K562 (cell line): ENCODE measurements around the gene PCSK7. TPM values are rescaled to one million over a fixed set of nuclear protein-coding genes. Genes with fewer than 3 reads are reported as not detected.

Source experiments
- ATAC-seq: fragments of 200-7000 bp; cut with Tn5 transposase; 3 replicates; pipeline ENCODE4 v1.9.1; 2020; ENCODE audit warnings: moderate library complexity
- BruUV-seq: library from RNA; stranded (reverse); fragments of 400-500 nt; replicated peaks from 2 replicates; lab custom pipeline; 2021; lab: Mats Ljungman, UMichigan
- CTCF ChIA-PET: fragments of 300-600 bp; formaldehyde crosslinking; extraction: SDS; loops from one replicate; lab custom pipeline; 2021; ENCODE audit warnings: low intra/inter-chr PET ratio; lab: Yijun Ruan, JAX
- POLR2A ChIA-PET: fragments of 300-600, 350-650 bp; sonication (Branson Sonifier 250); formaldehyde crosslinking; extraction: SDS; loops from one replicate; lab custom pipeline; 2021; ENCODE audit warnings: antibody characterized with exemption, inconsistent platforms; lab: Yijun Ruan, JAX
- DNase-seq, 4 experiments: peaks; one replicate each; pipeline versions ENCODE4 v3.0.0 to v3.0.0-alpha.2; 2011 to 2018; ENCODE audit warnings: low spot score in 3 of 4, mixed read lengths in 3 of 4; ENCODE audit errors: extremely low read depth in 1 of 4
- FAIRE-seq: peaks from 2 replicates; lab custom pipeline; 2011; peaks lifted over from hg19 to GRCh38; lab: Jason Lieb, UNC
- H2AFZ ChIP-seq: 2 replicates; pipeline ENCODE4 v1.6.0; 2011; ENCODE audit warnings: low read depth, low read length, control low read depth, inconsistent platforms
- H3K27ac ChIP-seq: fragments of 200-600 bp; 3 replicates; pipeline ENCODE4 v1.8.0; 2011; ENCODE audit warnings: low read depth, mild to moderate bottlenecking, control low read depth, inconsistent platforms, low read length, moderate library complexity, mixed read lengths; ENCODE audit errors: extremely low read depth
- H3K27me3 ChIP-seq, 2 experiments: fragments of 300-600 bp in 1 of 2; 2 replicates in 1 of 2; 3 replicates in 1 of 2; pipeline versions ENCODE4 v1.6.0 to v1.8.0; 2011; ENCODE audit warnings: inconsistent platforms in 2 of 2, low read length in 2 of 2, mild to moderate bottlenecking in 1 of 2, mixed read lengths in 1 of 2, moderate library complexity in 1 of 2; ENCODE audit not compliant: control insufficient read depth in 2 of 2, insufficient read depth in 2 of 2
- H3K36me3 ChIP-seq: fragments of 300-600 bp; 3 replicates; pipeline ENCODE4 v1.8.0; 2011; ENCODE audit warnings: mild to moderate bottlenecking, low read length, inconsistent platforms; ENCODE audit not compliant: control insufficient read depth, insufficient read depth
- H3K4me1 ChIP-seq, 2 experiments: fragments of 200-600 bp in 1 of 2; replicated peaks in 1 of 2; 2 replicates in 1 of 2; 3 replicates in 1 of 2; pipeline versions ENCODE4 v1.5.1 to v1.8.0; 2011; ENCODE audit warnings: inconsistent platforms in 2 of 2, low read length in 2 of 2, mild to moderate bottlenecking in 1 of 2, mixed read lengths in 1 of 2, moderate library complexity in 1 of 2; ENCODE audit not compliant: control insufficient read depth in 2 of 2, insufficient read depth in 2 of 2
- H3K4me2 ChIP-seq: 2 replicates; pipeline ENCODE4 v1.6.1; 2011; ENCODE audit warnings: low read length, control low read depth, inconsistent platforms, mixed read lengths; ENCODE audit not compliant: insufficient read depth
- H3K4me3 ChIP-seq: fragments of 200-600 bp; sonication (generic), shearing (Covaris generic); 2 replicates; pipeline ENCODE4 v1.5.1; 2016; ENCODE audit warnings: control low read depth, inconsistent platforms
- H3K79me2 ChIP-seq: fragments of 200-600 bp; 3 replicates; pipeline ENCODE4 v1.8.0; 2011; ENCODE audit warnings: low read length, inconsistent platforms; ENCODE audit not compliant: control insufficient read depth, insufficient read depth
- H3K9ac ChIP-seq, 2 experiments: 2 replicates each; pipeline versions ENCODE4 v1.6.0 to v1.6.1; 2011; ENCODE audit warnings: low read depth in 2 of 2, low read length in 2 of 2, control low read depth in 1 of 2, inconsistent platforms in 1 of 2, mild to moderate bottlenecking in 1 of 2, mixed read lengths in 1 of 2; ENCODE audit not compliant: insufficient read depth in 1 of 2
- H3K9me1 ChIP-seq: one replicate; pipeline ENCODE4 v1.6.0; 2011; ENCODE audit warnings: inconsistent platforms, mild to moderate bottlenecking, low read length, moderate library complexity; ENCODE audit not compliant: control insufficient read depth, insufficient read depth
- H3K9me3 ChIP-seq: replicated peaks from 2 replicates; pipeline ENCODE4 v1.5.1; 2011; ENCODE audit warnings: low read depth, low read length, inconsistent platforms; ENCODE audit not compliant: control insufficient read depth, insufficient read depth
- H4K20me1 ChIP-seq: replicated peaks from 2 replicates; pipeline ENCODE4 v1.6.1; 2011; ENCODE audit warnings: low read length, inconsistent platforms, mixed read lengths; ENCODE audit not compliant: control insufficient read depth, insufficient read depth
- ADNP ChIP-seq: fragments of 200-800 bp; sonication (Bioruptor generic); IDR thresholded peaks from 2 replicates; pipeline ENCODE4 v1.6.1; 2016; ENCODE audit warnings: missing genetic modification characterization, missing compliant biosample characterization
- ATF1 ChIP-seq, 2 experiments: fragments of 450-650 bp in 1 of 2; IDR thresholded peaks; 2 replicates each; pipeline ENCODE4 v1.6.1; 2016; ENCODE audit warnings: missing compliant biosample characterization in 1 of 2, missing genetic modification characterization in 1 of 2
- CREB1 ChIP-seq, 2 experiments: sonication (generic) in 1 of 2; formaldehyde crosslinking in 1 of 2; IDR thresholded peaks; 2 replicates each; pipeline versions ENCODE4 v1.6.1 to v1.8.0; 2012 to 2022; ENCODE audit warnings: inconsistent platforms in 1 of 2, mild to moderate bottlenecking in 1 of 2, missing genetic modification reagents in 1 of 2, moderate library complexity in 1 of 2
- E2F3 ChIP-seq: fragments of 250-450 bp; sonication (Bioruptor Pico); IDR thresholded peaks from 2 replicates; pipeline ENCODE4 v1.4.0; 2020; ENCODE audit warnings: mild to moderate bottlenecking
- FOXK2 ChIP-seq, 2 experiments: fragments of 450-650 bp; IDR thresholded peaks in 1 of 2; conservative IDR thresholded peaks in 1 of 2; 2 replicates each; pipeline ENCODE4 v1.6.1; 2016; ENCODE audit warnings: low read depth in 2 of 2, mild to moderate bottlenecking in 1 of 2
- HCFC1 ChIP-seq: IDR thresholded peaks from 2 replicates; pipeline ENCODE4 v1.6.1; 2012; ENCODE audit warnings: low read depth, low read length, improper control_type of control experiment
- HINFP ChIP-seq: fragments of 450-650 bp; conservative IDR thresholded peaks from 2 replicates; pipeline ENCODE4 v1.6.1; 2016; ENCODE audit warnings: missing genetic modification characterization, low read depth, mild to moderate bottlenecking, control low read depth, missing compliant biosample characterization
- MYC ChIP-seq, 2 experiments: fragments of 250-450 bp in 1 of 2; sonication (Bioruptor Pico) in 1 of 2; IDR thresholded peaks; 2 replicates each; pipeline versions ENCODE4 v1.5.1 to v1.6.1; 2012 to 2021; ENCODE audit warnings: low read depth in 2 of 2, borderline replicate concordance in 1 of 2, improper control_type of control experiment in 1 of 2, low read length in 1 of 2, mild to moderate bottlenecking in 1 of 2, moderate library complexity in 1 of 2
- RB1 ChIP-seq: fragments of 450-650 bp; IDR thresholded peaks from 2 replicates; pipeline ENCODE4 v1.6.1; 2017; ENCODE audit warnings: low read depth, mild to moderate bottlenecking
- RNF2 ChIP-seq: sonication (generic); IDR thresholded peaks from 2 replicates; pipeline ENCODE4 v1.6.1; 2016
- SOX6 ChIP-seq: fragments of 450-650 bp; IDR thresholded peaks from 2 replicates; pipeline ENCODE4 v1.6.1; 2014; ENCODE audit warnings: mild to moderate bottlenecking
- TBL1XR1 ChIP-seq, 2 experiments: IDR thresholded peaks; 2 replicates each; pipeline ENCODE4 v1.6.1; 2012; ENCODE audit warnings: improper control_type of control experiment in 2 of 2, low read length in 2 of 2, mild to moderate bottlenecking in 1 of 2
- TCF3 ChIP-seq: sonication (generic); formaldehyde crosslinking; IDR thresholded peaks from 2 replicates; pipeline ENCODE4 v1.4.0; 2020; ENCODE audit warnings: mild to moderate bottlenecking, missing genetic modification reagents
- ZFX ChIP-seq: sonication (generic); formaldehyde crosslinking; IDR thresholded peaks from 2 replicates; pipeline ENCODE4 v1.8.0; 2022; ENCODE audit warnings: mild to moderate bottlenecking, missing genetic modification reagents, moderate library complexity
- WGBS: fragments of 100-300 bp; shearing (Covaris generic); methylation state at CpG from one replicate; pipeline ENCODE4 v1.1.6; 2016; ENCODE audit warnings: low coverage, mixed read lengths; ENCODE audit not compliant: insufficient coverage; ENCODE audit errors: missing lambda C conversion rate; 5-methylcytosine and 5-hydroxymethylcytosine counted together
- in situ Hi-C: fragments of 300-500 bp; cut with MboI; formaldehyde crosslinking; loops from 4 replicates; pipeline ENCODE4 v1.15.0; 2018; ENCODE audit warnings: inconsistent platforms, mixed read lengths
- intact Hi-C: fragments of 100-400 bp; cut with micrococcal nuclease; formaldehyde crosslinking; loops from 2 replicates; pipeline ENCODE4 v1.14.2; 2022
- polyA plus RNA-seq, 8 experiments: library from polyadenylated mRNA; depleted of rRNA in 4 of 8; stranded (reverse) in 5 of 8; unstranded in 3 of 8; fragments of >200 nt; fragmentation: Nextera tagmentation in 2 of 8; fragmentation: Illumina TruSeq in 1 of 8; extraction: Ambion mirVana in 2 of 8; extraction: Trizol in 1 of 8; gene quantifications; 2 replicates each; pipeline versions ENCODE4 v1.2.1 to v1.2.3, GENCODE V29; 2011 to 2014; ENCODE audit warnings: inconsistent platforms in 1 of 8, missing spikeins in 1 of 8
- total RNA-seq, 7 experiments: library from RNA; depleted of rRNA in 6 of 7; stranded (reverse); fragments of >200 nt in 6 of 7; fragmentation: Illumina TruSeq in 2 of 7; extraction: Trizol in 2 of 7; gene quantifications; 2 replicates each; pipeline versions ENCODE4 v1.2.1 to v1.2.3, GENCODE V29; 2011 to 2021; ENCODE audit warnings: low replicate concordance in 1 of 7

PCSK7 gene
- total and polyA plus RNA-seq, 9 of the 15 experiments (the other 6 are each of a cell fraction or from before 2014, with no cell fraction given), result 3.1 to 29.2 (median 15.6) TPM

GRCh38 chr11:117178210-117179034 lies 53.5 kb downstream of the PCSK7 start, which contains the start of gene SIDT2:
TSS of gene SIDT2 (plus strand) at chr11:117178743. CDS start at chr11:117179264, 521 bp downstream.
- Histone ChIP-seq H3K4me3 (peak within 1 kb of the TSS; percentile 49), H3K79me2 (peaks cover 18% of the 10 kb centered on the region), H3K27me3 (no peaks in the 10 kb centered on the region), H3K4me2 (peak within 1 kb of the TSS; percentile 86), H2AFZ (peak within 1 kb of the TSS; percentile 82), H4K20me1 (no peaks in the 10 kb centered on the region), H3K4me1 (peaks cover 30 to 46% of the 10 kb centered on the region in 2 experiments), H3K27ac (peak within 1 kb of the TSS; percentile 70), H3K9me1 (no peaks in the 10 kb centered on the region), H3K36me3 (peaks cover 17% of the 10 kb centered on the region), H3K9me3 (no peaks in the 10 kb centered on the region), H3K9ac (peak within 1 kb of the TSS; percentile 69 to 91)
- ChIA-PET POLR2A (interaction anchor here (0.6 to 3.5 kb wide), 6 partner anchors 12 to 174 kb away, joined by 3 to 17 read pairs (median 6); partner anchors contain the start of gene PAFAH1B2), CTCF (interaction anchor here (0.5 kb wide), 1 partner anchor 54 kb away, joined by 4 read pairs; the partner anchor contains the start of gene PCSK7)
- intact Hi-C loops (loop anchor here (2.0 kb wide), 1 partner anchor 34 kb away; the partner anchor contains the start of gene PAFAH1B2), in situ Hi-C loops (no loop called here)
- ATAC-seq (peak; percentile 94), DNase-seq (peak; percentile 86 to 95 (median 88)), FAIRE-seq (peak; percentile 89)
- BruUV-seq, result no TSS peak
- 6% methylated on average over 31 of the region's 51 CpGs for WGBS
- TF ChIP-seq RNF2, result 0 out of 2 replicates have a peak, but pooled peaks have one; percentile 17
- peak in 1 of 2 experiments; percentile 32; a peak in 1 of 4 replicates for TF ChIP-seq TBL1XR1 (IDR thresholded peaks at IDR 0.05; ENCODE audit: low read length in 2 of 2)
- peak; percentile 23; the same call in 1 of the 2 replicates for TF ChIP-seq SOX6
- TF ChIP-seq HINFP, result peak; percentile 85
- peak; percentile 59; the same call in 1 of the 2 replicates for TF ChIP-seq ZFX (CRISPR knock-in tag)
- TF ChIP-seq HCFC1, result peak; percentile 50; the same call in 1 of the 2 replicates
- peak; percentile 44; the same call in 1 of the 2 replicates for TF ChIP-seq MYC (IDR thresholded peaks at IDR 0.05; ENCODE audit: low read depth, low read length)
- TF ChIP-seq MYC (CRISPR knock-in tag; IDR thresholded peaks at IDR 0.05; ENCODE audit: borderline replicate concordance, low read depth), result no peak
- TF ChIP-seq CREB1 (IDR thresholded peaks at IDR 0.05), result peak; percentile 88
- TF ChIP-seq CREB1 (CRISPR knock-in tag; IDR thresholded peaks at IDR 0.05), result peak; percentile 80
- no peak for TF ChIP-seq ATF1 (CRISPR knock-in tag; IDR thresholded peaks at IDR 0.05)
- peak; percentile 96 for TF ChIP-seq ATF1 (tag; IDR thresholded peaks at IDR 0.05)
- TF ChIP-seq E2F3, result no peak
- TF ChIP-seq TCF3 (CRISPR knock-in tag), result peak; percentile 22; the same call in 1 of the 2 replicates
- peak; percentile 87 for TF ChIP-seq FOXK2 (conservative IDR thresholded peaks at IDR 0.05 in 1 of 2, IDR thresholded peaks at IDR 0.05 in 1 of 2; ENCODE audit: low read depth in 2 of 2)
- TF ChIP-seq RB1, result 0 out of 2 replicates have a peak, but pooled peaks have one; percentile 44
- no peak for TF ChIP-seq ADNP (tag)
